Right lobe of liver (tissue), 6 donors: Measurements from ENCODE around the gene SLC35G6. TPM values are rescaled to one million over a fixed set of nuclear protein-coding genes. Genes with fewer than 3 reads are reported as not detected.

ENCODE experiments used
- ATAC-seq, 4 donors: fragments of 200-7000 bp; cut with Tn5 transposase; one replicate each; pipeline ENCODE4 v1.9.1; 2020; ENCODE audit warnings: mild to moderate bottlenecking in 4 of 4, moderate library complexity in 4 of 4
- DNase-seq, 3 donors: peaks; one replicate each; pipeline ENCODE4 v3.0.0-alpha.2; 2020
- H3K27ac ChIP-seq, 3 donors: fragments of 200-600 bp; one replicate each; pipeline ENCODE4 v1.8.0; 2022
- H3K27me3 ChIP-seq, 2 donors: fragments of 200-600 bp; one replicate each; pipeline ENCODE4 v1.8.0; 2022
- H3K36me3 ChIP-seq, 4 donors: fragments of 200-600 bp; sonication (generic) in 1 of 4; one replicate each; pipeline versions ENCODE4 v1.5.1 to v1.8.0; 2017 to 2022; ENCODE audit warnings: control low read depth in 1 of 4
- H3K4me1 ChIP-seq, 4 donors: fragments of 200-600 bp; sonication (generic) in 1 of 4; one replicate each; pipeline versions ENCODE4 v1.5.1 to v1.8.0; 2017 to 2022; ENCODE audit warnings: control low read depth in 1 of 4
- H3K4me3 ChIP-seq, 3 donors: fragments of 200-600 bp; one replicate each; pipeline ENCODE4 v1.8.0; 2022
- H3K9me3 ChIP-seq, 4 donors: fragments of 200-600 bp; sonication (generic) in 1 of 4; one replicate each; pipeline versions ENCODE4 v1.5.1 to v1.8.0; 2017 to 2022; ENCODE audit warnings: control low read depth in 1 of 4
- POLR2A ChIP-seq: fragments of 450-650 bp; IDR thresholded peaks from one replicate; pipeline ENCODE4 v1.6.1; 2017; ENCODE audit warnings: antibody characterized with exemption, mild to moderate bottlenecking
- WGBS: methylation state at CpG from one replicate; pipeline ENCODE4 v1.1.6; 2018; ENCODE audit warnings: low coverage, low lambda C conversion rate; ENCODE audit not compliant: insufficient coverage; ENCODE audit errors: missing lambda C conversion rate; 5-methylcytosine and 5-hydroxymethylcytosine counted together
- intact Hi-C, 2 donors: fragments of 100-400 bp; cut with DNase I; formaldehyde crosslinking; loops; one replicate each; pipeline versions ENCODE4 v1.11.2 to v1.14.1; 2022
- total RNA-seq, 6 experiments: library from RNA; depleted of rRNA in 2 of 6; stranded (reverse); fragments of >200 nt in 2 of 6; fragmentation: NEBNext Ultra II Directional in 3 of 6; extraction: Animal tissue kit (Norgen Biotek cat#: 25700) in 3 of 6; gene quantifications; one replicate each; pipeline versions ENCODE4 v1.1.0 to v1.2.4, GENCODE V29; 2016 to 2023
- TF ChIP-seq, protein P1 (sequence below), 4 donors: fragments of 200-600 bp in 3 of 4; fragments of 450-650 bp in 1 of 4; IDR thresholded peaks; one replicate each; pipeline versions ENCODE4 v1.5.1 to v1.8.0; 2016 to 2022; ENCODE audit warnings: antibody characterized with exemption in 4 of 4, mild to moderate bottlenecking in 2 of 4
- donor health status: DM: no; HTN: yes; CAD: no.
- donor health status: DM: no; HTN: no; CAD: no.
- donor health status: DM: no; HTN: no; CAD: no.
- donor health status: DM: no; HTN: yes; CAD: no.
- donor health status: DM: no; HTN: yes; CAD: no.

The SLC35G6 gene
- total RNA-seq, 6 experiments from 2014 or later, result not detected

DNA sequence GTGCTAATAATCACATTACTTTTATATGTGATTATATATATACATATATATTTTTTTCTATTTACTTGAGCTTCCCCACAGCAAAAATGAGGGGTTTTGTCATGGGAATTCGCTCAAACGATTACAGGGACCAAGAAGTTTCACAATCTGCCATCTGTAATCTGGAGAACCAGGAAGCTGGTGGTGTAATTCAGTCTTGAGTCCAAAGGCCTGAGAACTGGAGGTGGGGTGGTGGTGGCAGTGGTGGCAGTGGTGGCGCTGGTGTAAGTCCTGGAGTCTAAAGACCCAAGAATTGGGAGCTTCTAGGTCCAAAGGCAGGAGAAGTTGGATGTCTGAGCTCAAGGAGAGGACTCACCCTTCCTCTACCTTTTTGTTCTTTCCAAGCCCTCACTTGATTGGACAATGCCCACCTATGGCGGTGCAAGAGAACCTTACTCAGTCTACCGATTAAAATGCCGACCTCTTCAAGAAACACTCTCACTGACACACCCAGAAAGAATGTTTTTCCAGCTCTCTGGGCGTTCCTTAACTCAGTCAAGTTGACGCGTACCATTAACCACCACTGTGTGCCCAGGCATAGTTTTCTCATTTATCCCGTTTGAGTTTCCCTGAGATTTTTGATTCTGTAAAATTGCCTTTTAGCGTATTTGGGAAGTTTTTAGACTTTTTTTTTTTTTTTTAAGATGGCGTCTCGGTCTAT is 34.8 kb downstream of the SLC35G6 start:
- ATAC-seq (peak in 3 of 4 donors; percentile 51 to 77 (median 72)), DNase-seq (no peak)
- H3K36me3 ChIP-seq, result peaks cover 0 to 25% (median 8%) of the 10 kb centered on the region in 4 donors
- no peak overlapping the region for H3K27ac ChIP-seq
- peaks cover 0 to 11% (median 0%) of the 10 kb centered on the region in 4 donors for H3K4me1 ChIP-seq
- WGBS, result 73% methylated on average over 13 of the region's 13 CpGs
- TF ChIP-seq, protein P1, sequence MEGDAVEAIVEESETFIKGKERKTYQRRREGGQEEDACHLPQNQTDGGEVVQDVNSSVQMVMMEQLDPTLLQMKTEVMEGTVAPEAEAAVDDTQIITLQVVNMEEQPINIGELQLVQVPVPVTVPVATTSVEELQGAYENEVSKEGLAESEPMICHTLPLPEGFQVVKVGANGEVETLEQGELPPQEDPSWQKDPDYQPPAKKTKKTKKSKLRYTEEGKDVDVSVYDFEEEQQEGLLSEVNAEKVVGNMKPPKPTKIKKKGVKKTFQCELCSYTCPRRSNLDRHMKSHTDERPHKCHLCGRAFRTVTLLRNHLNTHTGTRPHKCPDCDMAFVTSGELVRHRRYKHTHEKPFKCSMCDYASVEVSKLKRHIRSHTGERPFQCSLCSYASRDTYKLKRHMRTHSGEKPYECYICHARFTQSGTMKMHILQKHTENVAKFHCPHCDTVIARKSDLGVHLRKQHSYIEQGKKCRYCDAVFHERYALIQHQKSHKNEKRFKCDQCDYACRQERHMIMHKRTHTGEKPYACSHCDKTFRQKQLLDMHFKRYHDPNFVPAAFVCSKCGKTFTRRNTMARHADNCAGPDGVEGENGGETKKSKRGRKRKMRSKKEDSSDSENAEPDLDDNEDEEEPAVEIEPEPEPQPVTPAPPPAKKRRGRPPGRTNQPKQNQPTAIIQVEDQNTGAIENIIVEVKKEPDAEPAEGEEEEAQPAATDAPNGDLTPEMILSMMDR (IDR thresholded peaks at IDR 0.05), result no peak
- no peak for TF ChIP-seq POLR2A
- no peaks in the 10 kb centered on the region for H3K9me3 ChIP-seq
- no peak overlapping the region for H3K4me3 ChIP-seq
- no peaks in the 10 kb centered on the region for H3K27me3 ChIP-seq
- intact Hi-C loops, result loop anchor here in 1 of 2 donors (10.0 kb wide), 2 partner anchors 49 to 161 kb away; partner anchors contain the start of genes KCTD11, SENP3 and TMEM95

- no peak for DNase-seq
- peak in 1 of 4 donors; percentile 46 for ATAC-seq
- Histone ChIP-seq H3K9me3 (no peaks in the 10 kb centered on the region), H3K27ac (no peak overlapping the region), H3K4me1 (no peaks in the 10 kb centered on the region), H3K4me3 (no peak overlapping the region), H3K36me3 (no peaks in the 10 kb centered on the region), H3K27me3 (no peaks in the 10 kb centered on the region)
- TF ChIP-seq, protein P1 (IDR thresholded peaks at IDR 0.05), result peak; percentile 28 to 36 (median 32)
- TF ChIP-seq POLR2A, result no peak
- intact Hi-C loops, result no loop called here
- 38% methylated on average over 10 of the region's 10 CpGs for WGBS
These were observed 41.8 kb downstream of the SLC35G6 start for GRCh38 chr17:7523033-7523432.

DNA sequence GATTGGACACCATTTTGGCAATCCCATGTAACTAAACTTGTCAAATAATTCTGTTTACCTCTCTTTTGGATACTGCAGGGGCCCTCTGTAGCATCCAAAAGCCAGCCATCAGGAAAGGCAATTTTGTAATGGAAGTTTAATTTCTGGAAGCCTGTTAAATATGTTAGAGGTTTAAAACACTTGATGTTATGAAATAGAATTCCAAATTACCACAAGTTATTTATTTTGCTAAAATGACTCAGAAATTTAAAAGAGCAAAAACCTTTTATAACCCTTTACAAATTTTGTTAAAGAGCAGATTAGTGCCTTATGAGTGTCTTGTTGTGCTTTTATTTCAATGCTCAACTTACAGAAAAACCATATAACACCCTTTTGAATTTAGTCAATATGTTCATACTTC is 47.6 kb downstream of the SLC35G6 start:
- TF ChIP-seq, protein P1 (IDR thresholded peaks at IDR 0.05), result no peak

DNA sequence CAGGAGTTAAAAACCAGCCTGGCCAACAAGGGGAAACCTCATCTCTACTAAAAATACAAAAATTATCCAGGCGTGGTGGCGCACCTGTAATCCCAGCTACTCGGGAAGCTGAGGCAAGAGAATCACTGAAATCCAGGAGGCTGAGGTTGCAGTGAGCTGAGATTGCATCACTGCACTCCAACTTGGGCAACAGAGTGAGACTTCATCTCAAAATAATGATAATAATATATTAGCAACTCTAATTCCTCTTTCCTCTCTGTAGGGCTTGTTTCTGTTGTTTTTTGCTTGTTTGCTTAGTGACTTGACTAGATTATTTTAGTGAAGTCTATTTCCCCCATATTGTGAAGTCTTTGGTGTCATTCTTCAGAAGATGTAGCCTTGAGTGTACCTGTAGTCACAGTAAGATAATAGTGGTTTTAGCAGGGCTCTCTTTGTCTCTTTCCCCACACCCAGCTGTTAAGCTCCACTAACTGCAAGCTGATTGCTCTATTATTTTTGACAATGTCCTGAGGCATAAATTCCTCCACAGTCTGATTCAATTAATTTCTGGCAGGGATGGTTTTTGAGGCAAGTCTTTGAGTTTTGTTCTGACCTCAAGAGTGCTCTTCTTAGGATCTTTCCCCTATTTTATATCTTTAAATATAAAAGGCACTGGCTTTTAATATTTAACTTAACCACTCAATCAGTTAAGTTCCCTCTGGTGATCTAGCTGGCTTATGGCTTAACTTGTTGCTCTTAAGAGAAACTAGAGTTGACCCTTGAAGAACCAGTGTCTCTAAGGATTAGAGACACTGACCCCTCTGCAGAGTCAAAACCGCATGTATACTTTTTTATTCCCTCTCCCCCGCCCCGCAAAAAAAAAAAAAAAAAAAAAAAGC is 49.0 kb downstream of the SLC35G6 start:
- TF ChIP-seq POLR2A, result no peak
- TF ChIP-seq, protein P1 (IDR thresholded peaks at IDR 0.05), result no peak
- Histone ChIP-seq H3K4me1 (no peaks in the 10 kb centered on the region), H3K4me3 (no peak overlapping the region), H3K27me3 (no peaks in the 10 kb centered on the region), H3K36me3 (no peaks in the 10 kb centered on the region), H3K9me3 (peaks cover 0 to 9% (median 3%) of the 10 kb centered on the region in 4 donors), H3K27ac (no peak overlapping the region)
- intact Hi-C loops, result no loop called here
- DNase-seq, result no peak
- 78% methylated on average over 6 of the region's 6 CpGs for WGBS
- no peak for ATAC-seq

More for the DNA sequence above, 47.6 kb downstream of the SLC35G6 start:
- H3K27me3 ChIP-seq, result no peaks in the 10 kb centered on the region
- H3K4me1 ChIP-seq, result no peaks in the 10 kb centered on the region
- DNase-seq (no peak), ATAC-seq (no peak)
- intact Hi-C loops, result no loop called here
- no peak overlapping the region for H3K27ac ChIP-seq
- no peak overlapping the region for H3K4me3 ChIP-seq
- H3K36me3 ChIP-seq, result no peaks in the 10 kb centered on the region
- peaks cover 0 to 9% (median 3%) of the 10 kb centered on the region in 4 donors for H3K9me3 ChIP-seq

Other genes starting within 250 kb of the SLC35G6 start
- gene DVL2, start 246.9 kb upstream of the SLC35G6 start, total RNA-seq, result 10 to 100 TPM in 4 of 6 experiments, 1 to 10 TPM in 2; 9.6 to 13.5 (median 12.8) TPM
- gene PHF23, start 242.0 kb upstream of the SLC35G6 start, total RNA-seq, result 10 to 100 TPM; 16.0 to 24.3 (median 18.2) TPM
- 100 to 1,000 TPM; 238 to 330 (median 244) TPM for gene GABARAP, start 239.0 kb upstream of the SLC35G6 start, total RNA-seq
- gene CTDNEP1, start 229.7 kb upstream of the SLC35G6 start, total RNA-seq, result 10 to 100 TPM; 25.9 to 34.6 (median 31.9) TPM
- gene ELP5, start 229.2 kb upstream of the SLC35G6 start, total RNA-seq, result 10 to 100 TPM; 14.2 to 29.6 (median 22.9) TPM
- gene CLDN7, start 219.0 kb upstream of the SLC35G6 start, total RNA-seq, result 100 to 1,000 TPM in 1 of 6 experiments, 10 to 100 TPM in 4, 1 to 10 TPM in 1; 9.6 to 114 (median 23.3) TPM
- 1 to 10 TPM in 4 of 6 experiments, under 1 TPM in 2; 0.66 to 2.1 (median 1.4) TPM for gene SLC2A4, start 199.7 kb upstream of the SLC35G6 start, total RNA-seq
- gene YBX2, start 186.8 kb upstream of the SLC35G6 start, total RNA-seq, result 1 to 10 TPM in 2 of 6 experiments, under 1 TPM in 4; 0.27 to 1.7 (median 0.90) TPM
- gene EIF5A, start 173.8 kb upstream of the SLC35G6 start, total RNA-seq, result 100 to 1,000 TPM; 222 to 299 (median 238) TPM
- gene GPS2, start 166.1 kb upstream of the SLC35G6 start, total RNA-seq, result 10 to 100 TPM; 22.0 to 48.1 (median 23.2) TPM
- 10 to 100 TPM in 4 of 6 experiments, 1 to 10 TPM in 2; 4.2 to 22.1 (median 10.8) TPM for gene NEURL4, start 152.1 kb upstream of the SLC35G6 start, total RNA-seq
- gene ACAP1, start 144.9 kb upstream of the SLC35G6 start, total RNA-seq, result 1 to 10 TPM; 1.6 to 6.8 (median 2.7) TPM
- gene KCTD11, start 129.3 kb upstream of the SLC35G6 start, total RNA-seq, result 1 to 10 TPM; 2.2 to 4.4 (median 2.9) TPM
- not detected for gene TMEM95, start 126.3 kb upstream of the SLC35G6 start, total RNA-seq
- gene TNK1, start 100.4 kb upstream of the SLC35G6 start, total RNA-seq, result 1 to 10 TPM; 2.9 to 5.1 (median 4.0) TPM
- 1 to 10 TPM; 5.5 to 8.9 (median 6.4) TPM for gene PLSCR3, start 86.9 kb upstream of the SLC35G6 start, total RNA-seq
- 10 to 100 TPM; 56.4 to 95.4 (median 68.9) TPM for gene TMEM256, start 77.3 kb upstream of the SLC35G6 start, total RNA-seq
- 1 to 10 TPM; 1.3 to 5.3 (median 3.0) TPM for gene NLGN2, start 73.6 kb upstream of the SLC35G6 start, total RNA-seq
- gene SPEM1, start 61.1 kb upstream of the SLC35G6 start, total RNA-seq, result not detected
- not detected for gene SPEM2, start 55.8 kb upstream of the SLC35G6 start, total RNA-seq
- gene SPEM3, start 52.6 kb upstream of the SLC35G6 start, total RNA-seq, result not detected
- 1 to 10 TPM; 2.3 to 8.4 (median 4.0) TPM for gene TMEM102, start 46.0 kb upstream of the SLC35G6 start, total RNA-seq
- gene FGF11, start 41.9 kb upstream of the SLC35G6 start, total RNA-seq, result under 1 TPM in 5 of 6 experiments, not detected in 1; 0.37 to 0.84 (median 0.68) TPM
- 10 to 100 TPM in 2 of 6 experiments, 1 to 10 TPM in 4; 6.0 to 12.3 (median 8.2) TPM for gene CHRNB1, start 36.4 kb upstream of the SLC35G6 start, total RNA-seq
- gene ZBTB4, start 1.8 kb upstream of the SLC35G6 start, total RNA-seq, result 10 to 100 TPM in 1 of 6 experiments, 1 to 10 TPM in 5; 5.7 to 10.5 (median 7.9) TPM
- gene POLR2A, start 2.9 kb downstream of the SLC35G6 start, total RNA-seq, result 10 to 100 TPM; 36.1 to 49.9 (median 46.0) TPM
- gene TNFSF12, start 67.6 kb downstream of the SLC35G6 start, total RNA-seq, result 10 to 100 TPM in 4 of 6 experiments, 1 to 10 TPM in 2; 6.1 to 14.7 (median 11.4) TPM
- gene TNFSF13, start 77.3 kb downstream of the SLC35G6 start, total RNA-seq, result 10 to 100 TPM in 2 of 6 experiments, 1 to 10 TPM in 4; 4.3 to 13.0 (median 6.2) TPM
- gene SENP3, start 80.5 kb downstream of the SLC35G6 start, total RNA-seq, result 10 to 100 TPM; 12.3 to 33.9 (median 15.1) TPM
- gene CD68, start 98.2 kb downstream of the SLC35G6 start, total RNA-seq, result 100 to 1,000 TPM in 1 of 6 experiments, 10 to 100 TPM in 5; 31.6 to 179 (median 51.1) TPM
- 100 to 1,000 TPM in 2 of 6 experiments, 10 to 100 TPM in 4; 54.2 to 199 (median 63.3) TPM for gene MPDU1, start 102.4 kb downstream of the SLC35G6 start, total RNA-seq
- gene SOX15, start 108.6 kb downstream of the SLC35G6 start, total RNA-seq, result not detected
- 10 to 100 TPM; 14.3 to 23.2 (median 16.7) TPM for gene FXR2, start 133.5 kb downstream of the SLC35G6 start, total RNA-seq
- 100 to 1,000 TPM in 5 of 6 experiments, 10 to 100 TPM in 1; 99.3 to 187 (median 120) TPM for gene SAT2, start 146.4 kb downstream of the SLC35G6 start, total RNA-seq
- 10 to 100 TPM in 5 of 6 experiments, 1 to 10 TPM in 1; 2.4 to 70.2 (median 15.4) TPM for gene SHBG, start 148.7 kb downstream of the SLC35G6 start, total RNA-seq
- 1 to 10 TPM in 3 of 6 experiments, under 1 TPM in 3; 0.43 to 1.7 (median 0.91) TPM for gene ATP1B2, start 169.5 kb downstream of the SLC35G6 start, total RNA-seq
- gene TP53, start 206.0 kb downstream of the SLC35G6 start, total RNA-seq, result 10 to 100 TPM; 12.9 to 30.0 (median 23.0) TPM
- 1 to 10 TPM; 1.9 to 3.8 (median 3.0) TPM for gene WRAP53, start 207.0 kb downstream of the SLC35G6 start, total RNA-seq
- 1 to 10 TPM in 1 of 6 experiments, under 1 TPM in 5; 0.26 to 1.1 (median 0.83) TPM for gene EFNB3, start 223.8 kb downstream of the SLC35G6 start, total RNA-seq
- under 1 TPM; 0.12 to 0.38 (median 0.27) TPM for gene DNAH2, start 236.3 kb downstream of the SLC35G6 start, total RNA-seq